HCT116 (cell line): ENCODE data around the gene CAPZA2. TPM values are rescaled to one million over a fixed set of nuclear protein-coding genes. Genes with fewer than 3 reads are reported as not detected.
"Not testable (repeated sequence)": the region's sequence is repeated elsewhere in the genome, so short reads cannot be mapped to it uniquely, and the experiment has no call there.

ENCODE experiments used
- ATAC-seq: fragments of 200-7000 bp; cut with Tn5 transposase; 2 replicates; pipeline ENCODE4 v1.9.1; 2020; ENCODE audit warnings: mild to moderate bottlenecking, moderate library complexity
- BruUV-seq: library from RNA; stranded (reverse); fragments of 400-500 nt; replicated peaks from 2 replicates; lab custom pipeline; 2021; lab: Mats Ljungman, UMichigan
- CTCF ChIA-PET: fragments of 300-600 bp; sonication (Branson Sonifier 250); formaldehyde crosslinking; loops from one replicate; lab custom pipeline; 2021; ENCODE audit warnings: antibody characterized with exemption; lab: Charles Lee
- POLR2A ChIA-PET: fragments of 300-600, 350-600 bp; sonication (Branson Sonifier 250); formaldehyde crosslinking; loops from one replicate; lab custom pipeline; 2021; ENCODE audit warnings: antibody characterized with exemption; lab: Charles Lee
- RAD21 ChIA-PET, 2 experiments: fragments of 300-600 bp; sonication (Branson Sonifier 250); formaldehyde crosslinking; loops; one replicate each; lab custom pipeline; 2023; ENCODE audit warnings: low total read pairs in 2 of 2; ENCODE audit not compliant: uncharacterized antibody in 2 of 2, unreplicated experiment in 2 of 2, low non-redundant PET in 1 of 2; lab: Charles Lee
- DNase-seq: peaks from one replicate; pipeline ENCODE4 v3.0.0-alpha.2; 2010; ENCODE audit warnings: low read depth, low spot score
- H2AFZ ChIP-seq: fragments of 200-600 bp; shearing (Covaris generic), sonication (generic); 2 replicates; pipeline ENCODE4 v1.6.1; 2017; ENCODE audit warnings: low read depth, mixed run types, mixed read lengths, antibody characterized with exemption, low read length; ENCODE audit not compliant: poor library complexity, severe bottlenecking
- H3K27ac ChIP-seq: 2 replicates; pipeline ENCODE4 v1.5.1; 2012; ENCODE audit warnings: low read depth, low read length
- H3K27me3 ChIP-seq: fragments of 200-600 bp; sonication (generic); 2 replicates; pipeline ENCODE4 v1.6.1; 2016; ENCODE audit warnings: mixed run types, low read length, mixed read lengths; ENCODE audit not compliant: insufficient read depth
- H3K36me3 ChIP-seq, 2 experiments: fragments of 200-500 bp in 1 of 2; fragments of 200-600 bp in 1 of 2; sonication (Bioruptor generic) in 1 of 2; sonication (generic) in 1 of 2; 2 replicates each; pipeline versions ENCODE4 v1.5.1 to v1.6.1; 2014 to 2016; ENCODE audit warnings: low read length in 2 of 2, inconsistent platforms in 1 of 2, mixed read lengths in 1 of 2, mixed run types in 1 of 2; ENCODE audit not compliant: insufficient read depth in 2 of 2, control insufficient read depth in 1 of 2
- H3K4me1 ChIP-seq, 2 experiments: fragments of 200-600 bp in 1 of 2; sonication (generic) in 1 of 2; 2 replicates each; pipeline versions ENCODE4 v1.5.1 to v1.6.1; 2012 to 2017; ENCODE audit warnings: low read length in 2 of 2, inconsistent platforms in 1 of 2, mild to moderate bottlenecking in 1 of 2, mixed read lengths in 1 of 2, mixed run types in 1 of 2, moderate library complexity in 1 of 2; ENCODE audit not compliant: insufficient read depth in 2 of 2, control insufficient read depth in 1 of 2
- H3K4me2 ChIP-seq: fragments of 200-600 bp; sonication (generic); 2 replicates; pipeline ENCODE4 v1.6.1; 2017; ENCODE audit warnings: mixed run types, low read length, mixed read lengths
- H3K4me3 ChIP-seq, 2 experiments: fragments of 200-600 bp in 1 of 2; sonication (generic) in 1 of 2; replicated peaks in 1 of 2; 2 replicates each; pipeline ENCODE4 v1.5.1; 2011 to 2016; ENCODE audit warnings: low read length in 2 of 2, control low read depth in 1 of 2, low read depth in 1 of 2, mild to moderate bottlenecking in 1 of 2, mixed read lengths in 1 of 2, mixed run types in 1 of 2
- H3K79me2 ChIP-seq: fragments of 200-600 bp; sonication (generic); 2 replicates; pipeline ENCODE4 v1.6.1; 2017; ENCODE audit warnings: mild to moderate bottlenecking, mixed run types, low read length, moderate library complexity, mixed read lengths; ENCODE audit not compliant: insufficient read depth
- H3K9ac ChIP-seq: fragments of 200-600 bp; sonication (generic); 2 replicates; pipeline ENCODE4 v1.6.1; 2016; ENCODE audit warnings: low read length, mixed read lengths
- H3K9me2 ChIP-seq: fragments of 200-600 bp; sonication (generic), shearing (Covaris generic); 2 replicates; pipeline ENCODE4 v1.6.1; 2017; ENCODE audit warnings: mixed run types, mild to moderate bottlenecking, moderate library complexity; ENCODE audit not compliant: insufficient read depth
- H3K9me3 ChIP-seq, 2 experiments: fragments of 200-500 bp in 1 of 2; fragments of 200-600 bp in 1 of 2; sonication (Bioruptor generic) in 1 of 2; sonication (generic) in 1 of 2; 2 replicates each; pipeline ENCODE4 v1.6.1; 2014 to 2017; ENCODE audit warnings: low read length in 2 of 2, mixed read lengths in 2 of 2, inconsistent platforms in 1 of 2, low read depth in 1 of 2, mild to moderate bottlenecking in 1 of 2, mixed run types in 1 of 2, moderate library complexity in 1 of 2; ENCODE audit not compliant: control insufficient read depth in 1 of 2, insufficient read depth in 1 of 2
- H4K20me1 ChIP-seq: fragments of 200-600 bp; sonication (generic), shearing (Covaris generic); 2 replicates; pipeline ENCODE4 v1.6.1; 2017; ENCODE audit warnings: mixed run types, mild to moderate bottlenecking, moderate library complexity; ENCODE audit not compliant: insufficient read depth
- CBX3 ChIP-seq: IDR thresholded peaks from 2 replicates; pipeline ENCODE4 v1.6.1; 2012; ENCODE audit warnings: low read depth
- POLR2A ChIP-seq: IDR thresholded peaks from 2 replicates; pipeline ENCODE4 v1.7.0; 2011; ENCODE audit warnings: borderline replicate concordance; ENCODE audit not compliant: insufficient read depth, insufficient read length; ENCODE audit errors: extremely low read depth
- SP1 ChIP-seq: IDR thresholded peaks from 2 replicates; pipeline ENCODE4 v1.6.1; 2012; ENCODE audit warnings: low read depth
- SRF ChIP-seq: IDR thresholded peaks from 2 replicates; pipeline ENCODE4 v1.6.1; 2012; ENCODE audit warnings: low read depth
- TCF7L2 ChIP-seq: IDR thresholded peaks from 2 replicates; pipeline ENCODE4 v1.7.0; 2011; ENCODE audit warnings: borderline replicate concordance, inconsistent platforms; ENCODE audit not compliant: insufficient read depth, insufficient read length; ENCODE audit errors: extremely low read depth
- ZBTB33 ChIP-seq: IDR thresholded peaks from 2 replicates; pipeline ENCODE4 v1.6.1; 2011; ENCODE audit warnings: mild to moderate bottlenecking, low read length, moderate library complexity; ENCODE audit not compliant: insufficient replicate concordance; ENCODE audit errors: extremely low read depth
- ZFX ChIP-seq: fragments of 450-650 bp; IDR thresholded peaks from 2 replicates; pipeline ENCODE4 v1.6.1; 2017
- intact Hi-C: fragments of 100-400 bp; cut with micrococcal nuclease; formaldehyde crosslinking; loops from 2 replicates; pipeline ENCODE4 v1.10.0; 2022
- total RNA-seq: library from RNA; stranded (reverse); gene quantifications from one replicate; pipeline ENCODE4 v1.2.1, GENCODE V29; 2021; ENCODE audit not compliant: unreplicated experiment

The CAPZA2 gene
- total RNA-seq, 1 experiment from 2014 or later = 135 TPM

GRCh38 chr7:116936844-116937243 lies 74.5 kb downstream of the CAPZA2 start:
- H3K79me2 ChIP-seq, H3K27me3 ChIP-seq, ATAC-seq, CTCF ChIA-PET, BruUV-seq, H3K4me3 ChIP-seq, H3K4me2 ChIP-seq, H3K4me1 ChIP-seq, intact Hi-C loops, H3K9me3 ChIP-seq, H2AFZ ChIP-seq, H4K20me1 ChIP-seq, H3K36me3 ChIP-seq, RAD21 ChIA-PET, H3K9ac ChIP-seq, H3K9me2 ChIP-seq, POLR2A ChIA-PET, H3K27ac ChIP-seq, DNase-seq: not testable (repeated sequence)

DNA sequence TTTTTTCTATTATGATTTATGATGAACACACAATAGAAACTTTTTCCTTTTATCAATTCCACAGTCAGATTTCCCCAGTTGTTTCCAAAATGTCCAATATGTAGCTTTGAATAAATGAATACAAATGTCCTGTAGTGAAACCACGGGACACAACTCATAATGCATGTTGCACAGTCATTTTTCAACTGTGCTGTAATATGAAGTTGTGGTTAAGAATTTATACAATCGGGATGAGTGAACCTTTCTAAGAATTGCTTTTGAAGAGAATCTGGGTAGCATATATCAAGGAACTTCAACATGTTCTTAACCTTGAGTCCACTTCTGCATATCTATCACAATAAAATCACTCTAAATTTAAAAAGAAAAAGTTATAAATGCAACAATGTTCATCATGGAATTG lies 76.3 kb downstream of the CAPZA2 start:
- Histone ChIP-seq H3K79me2 (no peaks in the 10 kb centered on the region), H3K4me1 (no peaks in the 10 kb centered on the region), H3K9ac (no peak overlapping the region), H3K9me2 (no peaks in the 10 kb centered on the region), H4K20me1 (no peaks in the 10 kb centered on the region), H3K4me3 (no peak overlapping the region), H3K27ac (no peak overlapping the region), H3K4me2 (no peak overlapping the region), H3K36me3 (no peaks in the 10 kb centered on the region), H3K9me3 (no peaks in the 10 kb centered on the region), H3K27me3 (no peaks in the 10 kb centered on the region), H2AFZ (no peak overlapping the region)
- RAD21 ChIA-PET = no interaction called here
- intact Hi-C loops = no loop called here
- no peak for DNase-seq
- TF ChIP-seq ZFX = no peak
- TF ChIP-seq TCF7L2 = no peak
- TF ChIP-seq SP1 = no peak
- no peak for TF ChIP-seq CBX3
- no peak for TF ChIP-seq ZBTB33
- TF ChIP-seq POLR2A = no peak
- no peak for TF ChIP-seq SRF
- ATAC-seq = no peak
- CTCF ChIA-PET = interaction anchor here (1.5 kb wide), 1 partner anchor 8 kb away, joined by 4 read pairs; no protein-coding TSS in a partner anchor
- BruUV-seq = no TSS peak
- POLR2A ChIA-PET = no interaction called here
